HG03175 (cell line): ENCODE measurements around the gene WSCD1.

Experiments
- ATAC-seq: cut with Tn5 transposase; IDR thresholded peaks from one replicate; pipeline ENCODE4 v1.9.1; 2021; ENCODE audit warnings: mild to moderate bottlenecking, moderate library complexity; ENCODE audit not compliant: unreplicated experiment

Gene WSCD1

GRCh38 chr17:6057562-6057961 lies 12.6 kb upstream of the WSCD1 start:
- ATAC-seq, result no peak

GRCh38 chr17:6059406-6059805 lies 10.8 kb upstream of the WSCD1 start:
- ATAC-seq, result no peak

GRCh38 chr17:6061290-6061689 lies 8.9 kb upstream of the WSCD1 start:
- no peak for ATAC-seq

- no peak for ATAC-seq
Observed at GRCh38 chr17:6064868-6065267, 5.3 kb upstream of the WSCD1 start.

- ATAC-seq, result no peak
Observed at GRCh38 chr17:6065351-6065750, 4.8 kb upstream of the WSCD1 start.

- no peak for ATAC-seq
Observed at GRCh38 chr17:6066183-6066948, 3.8 kb upstream of the WSCD1 start.

- no peak for ATAC-seq
Observed at GRCh38 chr17:6067060-6067459, 3.1 kb upstream of the WSCD1 start.

GRCh38 chr17:6070430-6070912 lies 292 bp downstream of the WSCD1 start:
- ATAC-seq, result no peak

- no peak for ATAC-seq
Observed at GRCh38 chr17:6070913-6071511, 833 bp downstream of the WSCD1 start.

GRCh38 chr17:6071528-6072065 lies 1.4 kb downstream of the WSCD1 start:
- ATAC-seq, result no peak

- no peak for ATAC-seq
Observed at GRCh38 chr17:6072157-6072556, 2.0 kb downstream of the WSCD1 start.

- no peak for ATAC-seq
Observed at GRCh38 chr17:6072611-6073010, 2.4 kb downstream of the WSCD1 start.

- no peak for ATAC-seq
Observed at GRCh38 chr17:6073620-6074019, 3.4 kb downstream of the WSCD1 start.

GRCh38 chr17:6075050-6075449 lies 4.9 kb downstream of the WSCD1 start:
- no peak for ATAC-seq

GRCh38 chr17:6075845-6076244 lies 5.7 kb downstream of the WSCD1 start:
- ATAC-seq, result no peak

- ATAC-seq, result no peak
Observed at GRCh38 chr17:6077752-6078151, 7.6 kb downstream of the WSCD1 start.

GRCh38 chr17:6078458-6078871 lies 8.3 kb downstream of the WSCD1 start:
- ATAC-seq, result no peak

GRCh38 chr17:6079155-6079888 lies 9.1 kb downstream of the WSCD1 start:
- no peak for ATAC-seq

- no peak for ATAC-seq
Observed at GRCh38 chr17:6079960-6080359, 9.8 kb downstream of the WSCD1 start.

GRCh38 chr17:6080711-6081430 lies 10.7 kb downstream of the WSCD1 start:
- no peak for ATAC-seq

GRCh38 chr17:6082335-6082734 lies 12.2 kb downstream of the WSCD1 start:
- ATAC-seq, result no peak
